ENCODE data around the gene STAB1. TPM values are rescaled to one million over a fixed set of nuclear protein-coding genes. Genes with fewer than 3 reads are reported as not detected.

Gene STAB1
- total and polyA plus RNA-seq, 2 of the 8 experiments (the other 6 are each of a cell fraction or from before 2014, with no cell fraction given) = 1.0 to 1.9 TPM

GRCh38 chr3:52446631-52447511 lies 48.3 kb upstream of the STAB1 start:
- no peaks in the 10 kb centered on the region for H4K20me1 ChIP-seq (replicated peaks in 1 of 2; ENCODE audit: control insufficient read depth in 1 of 2, insufficient read depth in 2 of 2, low read length in 2 of 2)
- peaks cover 4% of the 10 kb centered on the region; the same call in 1 of the 2 replicates for H3K23me2 ChIP-seq (ENCODE audit: low read depth, low read length)
- no peak overlapping the region for H3K23ac ChIP-seq (ENCODE audit: insufficient read length)
- H3K4me1 ChIP-seq (replicated peaks in 1 of 4; ENCODE audit: control insufficient read depth in 3 of 4, insufficient read depth in 4 of 4, low read length in 3 of 4) = peaks cover 0 to 18% (median 10%) of the 10 kb centered on the region in 4 experiments; a peak in 5 of 7 replicates
- no peak overlapping the region for H2BK20ac ChIP-seq (ENCODE audit: low read length)
- H3K9me3 ChIP-seq (ENCODE audit: insufficient read depth in 2 of 2, low read depth in 1 of 2, low read length in 1 of 2) = no peaks in the 10 kb centered on the region
- no peak overlapping the region for H4K5ac ChIP-seq (ENCODE audit: insufficient read length, low read depth, low read length)
- no peak overlapping the region for H4K8ac ChIP-seq (ENCODE audit: extremely low read depth, insufficient read depth, low read length)
- no peak overlapping the region; the same call in 1 of the 2 replicates for H2BK15ac ChIP-seq (ENCODE audit: low read length)
- ChIA-PET POLR2A (ENCODE audit: partially characterized antibody) (interaction anchor here (0.9 to 12.3 kb wide), 7 partner anchors 10 to 170 kb away, joined by 3 to 112 read pairs (median 4); no protein-coding TSS in a partner anchor), CTCF (ENCODE audit: partially characterized antibody) (interaction anchor here (0.6 to 12.8 kb wide), 40 partner anchors 7 to 346 kb away, joined by 3 to 109 read pairs (median 4); partner anchors contain the start of genes STAB1 and TNNC1)
- peaks cover 3% of the 10 kb centered on the region; the same call in 1 of the 2 replicates for H3K79me1 ChIP-seq (ENCODE audit: low read depth, low read length)
- peak; percentile 69 for FAIRE-seq
- no peak overlapping the region for H3K4me2 ChIP-seq (ENCODE audit: insufficient read depth in 1 of 2, low read depth in 2 of 2, low read length in 2 of 2)
- H3K56ac ChIP-seq (replicated peaks; ENCODE audit: insufficient read length, low read depth, low read length) = no peak overlapping the region
- H3K14ac ChIP-seq (ENCODE audit: insufficient read length) = no peak overlapping the region
- H3K27me3 ChIP-seq (replicated peaks in 1 of 4; ENCODE audit: control insufficient read depth in 3 of 4, extremely low read depth in 1 of 4, insufficient read depth in 3 of 4, low read length in 3 of 4) = 0 out of 7 replicates have a peak, but pooled peaks cover 0 to 2% (median 0%) of the 10 kb centered on the region in 4 experiments
- no peak overlapping the region for H2AFZ ChIP-seq (ENCODE audit: low read length)
- peak overlapping the region; percentile 70 for H2BK12ac ChIP-seq (ENCODE audit: low read depth, low read length)
- H3K4me3 ChIP-seq (ENCODE audit: extremely low read depth in 1 of 4, insufficient read depth in 2 of 4, low read depth in 3 of 4, low read length in 4 of 4) = no peak overlapping the region
- no peak overlapping the region for H4K91ac ChIP-seq (replicated peaks; ENCODE audit: insufficient read length, low read length)
- 40% methylated on average over 13 of the region's 13 CpGs; no CpG with 5 or more reads in 1 of the 2 experiments for WGBS, 2 experiments (ENCODE audit: extremely low coverage in 1 of 2, insufficient coverage in 1 of 2, insufficient read length in 1 of 2, insufficient replicate concordance in 2 of 2, low coverage in 1 of 2, low lambda C conversion rate in 2 of 2, missing lambda C conversion rate in 1 of 2)
- no peak overlapping the region for H2AK5ac ChIP-seq (ENCODE audit: low read depth, low read length)
- H3K18ac ChIP-seq (ENCODE audit: extremely low read depth, low read length) = no peak overlapping the region
- H3K79me2 ChIP-seq (ENCODE audit: control insufficient read depth in 1 of 2, insufficient read depth in 2 of 2, low read length in 2 of 2) = no peaks in the 10 kb centered on the region
- H2BK5ac ChIP-seq (ENCODE audit: low read depth, low read length) = no peak overlapping the region
- no peak overlapping the region; a peak in 1 of 7 replicates for H3K9ac ChIP-seq (replicated peaks in 1 of 4; ENCODE audit: extremely low read depth in 1 of 4, low read depth in 3 of 4, low read length in 3 of 4)
- no peak overlapping the region for H3K4ac ChIP-seq (replicated peaks; ENCODE audit: insufficient read length, low read depth, low read length)
- H3K27ac ChIP-seq (ENCODE audit: low read depth, low read length) = no peak overlapping the region
- H3K36me3 ChIP-seq (ENCODE audit: control insufficient read depth in 2 of 4, insufficient read depth in 4 of 4, low read length in 3 of 4) = no peaks in the 10 kb centered on the region
- DNase-seq (ENCODE audit: low read depth in 1 of 2, low spot score in 2 of 2) = peak; percentile 75 to 95
- no peak overlapping the region for H2BK120ac ChIP-seq (replicated peaks; ENCODE audit: low read depth, low read length)
- TF ChIP-seq RAD21 (IDR thresholded peaks at IDR 0.05 in 1 of 2, conservative IDR thresholded peaks at IDR 0.05 in 1 of 2; ENCODE audit: low read depth in 2 of 2, low read length in 2 of 2) (peak; percentile 96 to 97), JUND (IDR thresholded peaks at IDR 0.05; ENCODE audit: low read length) (0 out of 2 replicates have a peak, but pooled peaks have one; percentile 41), CBX8 (IDR thresholded peaks at IDR 0.05; ENCODE audit: borderline replicate concordance, low read depth, low read length) (no peak), MAX (IDR thresholded peaks at IDR 0.05) (peak; percentile 40; the same call in 1 of the 2 replicates), YY1 (IDR thresholded peaks at IDR 0.05; ENCODE audit: low read depth, low read length) (peak; percentile 62; the same call in 1 of the 2 replicates), MAFK (IDR thresholded peaks at IDR 0.05; ENCODE audit: low read depth, low read length) (peak; percentile 67; the same call in 1 of the 2 replicates), RBBP5 (IDR thresholded peaks at IDR 0.05; ENCODE audit: borderline replicate concordance, low read depth, low read length) (no peak), POU5F1 (IDR thresholded peaks at IDR 0.05; ENCODE audit: low read depth, low read length) (no peak), E2F6 (IDR thresholded peaks at IDR 0.05) (peak; percentile 65; the same call in 1 of the 2 replicates)
